HEK293 (cell line): ENCODE results near the gene PTPRJ.

ENCODE experiments used
- CTCF ChIA-PET: fragments of 350-600 bp; formaldehyde crosslinking; extraction: SDS; loops from one replicate; lab custom pipeline; 2021; ENCODE audit warnings: antibody characterized with exemption; lab: Yijun Ruan, JAX
- POLR2A ChIA-PET: fragments of 300-600 bp; formaldehyde crosslinking; extraction: SDS; loops from one replicate; lab custom pipeline; 2020; ENCODE audit warnings: antibody characterized with exemption, inconsistent platforms; lab: Yijun Ruan, JAX
- H3K27ac ChIP-seq: fragments of 200-500 bp; sonication (Bioruptor generic); 2 replicates; pipeline ENCODE4 v1.5.1; 2014; ENCODE audit warnings: low read depth, low read length, control low read depth, inconsistent platforms; ENCODE audit errors: extremely low read depth
- H3K36me3 ChIP-seq, 2 experiments: fragments of 200-500 bp in 1 of 2; sonication (Bioruptor generic) in 1 of 2; 1 replicate in 1 of 2; 2 replicates in 1 of 2; pipeline ENCODE4 v1.5.1; 2014 to 2017; ENCODE audit warnings: inconsistent platforms in 2 of 2, low read length in 2 of 2; ENCODE audit not compliant: control insufficient read depth in 2 of 2, insufficient read depth in 1 of 2
- H3K4me1 ChIP-seq: fragments of 200-500 bp; sonication (Bioruptor generic); 2 replicates; pipeline ENCODE4 v1.5.1; 2014; ENCODE audit warnings: mild to moderate bottlenecking, low read length, inconsistent platforms; ENCODE audit not compliant: control insufficient read depth, insufficient read depth
- H3K4me3 ChIP-seq: 2 replicates; pipeline ENCODE4 v1.5.1; 2011; ENCODE audit warnings: low read depth, mild to moderate bottlenecking, control low read depth, low read length, moderate library complexity
- H3K9me3 ChIP-seq: fragments of 200-500 bp; sonication (Bioruptor generic); 2 replicates; pipeline ENCODE4 v1.5.1; 2014; ENCODE audit warnings: low read depth, low read length, inconsistent platforms; ENCODE audit not compliant: control insufficient read depth, insufficient read depth
- HOXA7 ChIP-seq: sonication (generic); formaldehyde crosslinking; IDR thresholded peaks from 2 replicates; pipeline ENCODE4 v1.8.1; 2022; ENCODE audit warnings: missing genetic modification reagents, borderline replicate concordance
- KLF16 ChIP-seq: fragments of 450-650 bp; formaldehyde crosslinking; IDR thresholded peaks from 2 replicates; pipeline ENCODE4 v1.5.1; 2017; ENCODE audit warnings: missing biosample characterization, missing genetic modification characterization
- KLF17 ChIP-seq: fragments of 450-650 bp; formaldehyde crosslinking; IDR thresholded peaks from 2 replicates; pipeline ENCODE4 v1.5.1; 2016; ENCODE audit warnings: missing biosample characterization, missing genetic modification characterization
- KLF8 ChIP-seq: fragments of 450-650 bp; formaldehyde crosslinking; IDR thresholded peaks from 2 replicates; pipeline ENCODE4 v1.5.1; 2016; ENCODE audit warnings: missing biosample characterization, missing genetic modification characterization
- MZF1 ChIP-seq: fragments of 450-650 bp; formaldehyde crosslinking; IDR thresholded peaks from 2 replicates; pipeline ENCODE4 v1.5.1; 2017; ENCODE audit warnings: missing biosample characterization, missing genetic modification characterization, borderline replicate concordance
- OVOL3 ChIP-seq: fragments of 450-650 bp; formaldehyde crosslinking; IDR thresholded peaks from 2 replicates; pipeline ENCODE4 v1.5.1; 2016; ENCODE audit warnings: missing biosample characterization, missing genetic modification characterization
- PATZ1 ChIP-seq: fragments of 450-650 bp; formaldehyde crosslinking; IDR thresholded peaks from 2 replicates; pipeline ENCODE4 v1.5.1; 2016; ENCODE audit warnings: missing biosample characterization, missing genetic modification characterization
- RBAK ChIP-seq: fragments of 450-650 bp; formaldehyde crosslinking; IDR thresholded peaks from 2 replicates; pipeline ENCODE4 v1.5.1; 2016; ENCODE audit warnings: missing biosample characterization, missing genetic modification characterization
- WT1 ChIP-seq: fragments of 450-650 bp; formaldehyde crosslinking; IDR thresholded peaks from 2 replicates; pipeline ENCODE4 v1.5.1; 2016; ENCODE audit warnings: missing biosample characterization, missing genetic modification characterization
- ZNF140 ChIP-seq: fragments of 450-650 bp; formaldehyde crosslinking; IDR thresholded peaks from 2 replicates; pipeline ENCODE4 v1.5.1; 2016; ENCODE audit warnings: missing biosample characterization, missing genetic modification characterization
- ZNF148 ChIP-seq: fragments of 450-650 bp; formaldehyde crosslinking; IDR thresholded peaks from 2 replicates; pipeline ENCODE4 v1.5.0; 2017; ENCODE audit warnings: missing biosample characterization, missing genetic modification characterization, borderline replicate concordance
- ZNF280C ChIP-seq: fragments of 450-650 bp; formaldehyde crosslinking; IDR thresholded peaks from 2 replicates; pipeline ENCODE4 v1.5.1; 2016; ENCODE audit warnings: missing biosample characterization, missing genetic modification characterization
- ZNF292 ChIP-seq: fragments of 450-650 bp; formaldehyde crosslinking; IDR thresholded peaks from 2 replicates; pipeline ENCODE4 v1.5.1; 2016; ENCODE audit warnings: low read depth, missing biosample characterization, missing genetic modification characterization, borderline replicate concordance
- ZNF473 ChIP-seq: fragments of 450-650 bp; formaldehyde crosslinking; IDR thresholded peaks from 2 replicates; pipeline ENCODE4 v1.5.1; 2017; ENCODE audit warnings: missing biosample characterization, missing genetic modification characterization
- ZNF530 ChIP-seq: fragments of 450-650 bp; formaldehyde crosslinking; IDR thresholded peaks from 2 replicates; pipeline ENCODE4 v1.5.1; 2016; ENCODE audit warnings: low read depth, missing biosample characterization, missing genetic modification characterization
- ZNF548 ChIP-seq: fragments of 450-650 bp; formaldehyde crosslinking; IDR thresholded peaks from 2 replicates; pipeline ENCODE4 v1.5.1; 2016; ENCODE audit warnings: missing biosample characterization, missing genetic modification characterization
- ZNF560 ChIP-seq: fragments of 450-650 bp; formaldehyde crosslinking; IDR thresholded peaks from 2 replicates; pipeline ENCODE4 v1.5.1; 2017; ENCODE audit warnings: missing biosample characterization, missing genetic modification characterization, borderline replicate concordance
- ZNF747 ChIP-seq: fragments of 450-650 bp; formaldehyde crosslinking; IDR thresholded peaks from 2 replicates; pipeline ENCODE4 v1.5.1; 2016; ENCODE audit warnings: missing biosample characterization, missing genetic modification characterization

PTPRJ gene

GRCh38 chr11:47982616-47983015, 2.3 kb downstream of the PTPRJ start:
- no peak overlapping the region for H3K4me3 ChIP-seq
- H3K36me3 ChIP-seq = no peaks in the 10 kb centered on the region
- ChIA-PET POLR2A (interaction anchor here (0.7 kb wide), 1 partner anchor 19 kb away, joined by 3 read pairs; no protein-coding TSS in a partner anchor), CTCF (interaction anchor here (0.7 kb wide), 1 partner anchor 15 kb away, joined by 4 read pairs; no protein-coding TSS in a partner anchor)
- TF ChIP-seq ZNF140 (no peak), PATZ1 (tag by site-specific recombination) (no peak), MZF1 (tag by site-specific recombination) (no peak), ZNF148 (tag by site-specific recombination) (no peak), RBAK (tag by site-specific recombination) (no peak), KLF16 (tag by site-specific recombination) (no peak), ZNF292 (tag by site-specific recombination) (no peak), KLF8 (tag by site-specific recombination) (no peak), ZNF280C (tag by site-specific recombination) (no peak), ZNF747 (tag by site-specific recombination) (no peak), WT1 (tag by site-specific recombination) (no peak), ZNF530 (no peak), ZNF560 (tag by site-specific recombination) (no peak), HOXA7 (CRISPR knock-in tag) (no peak), KLF17 (no peak), ZNF473 (tag by site-specific recombination) (no peak), ZNF548 (tag by site-specific recombination) (no peak), OVOL3 (tag by site-specific recombination) (no peak)
- peaks cover 8% of the 10 kb centered on the region for H3K4me1 ChIP-seq
- no peaks in the 10 kb centered on the region for H3K9me3 ChIP-seq
- H3K27ac ChIP-seq = no peak overlapping the region
